Fibroblast of lung (primary cell): ENCODE results near the gene CORO1C.

Experiments
- EZH2 ChIP-seq: IDR thresholded peaks from 2 replicates; pipeline ENCODE4 v1.5.1; 2012; ENCODE audit warnings: low read length, control low read depth, mild to moderate bottlenecking; ENCODE audit errors: missing control alignments
- TF ChIP-seq, protein P1 (sequence below), 2 donors: IDR thresholded peaks in 1 of 2; conservative IDR thresholded peaks in 1 of 2; 1 replicate in 1 of 2; 2 replicates in 1 of 2; pipeline ENCODE4 v1.5.1; 2011 to 2012; ENCODE audit warnings: low read length in 2 of 2, control low read depth in 1 of 2, inconsistent platforms in 1 of 2, low read depth in 1 of 2, mild to moderate bottlenecking in 1 of 2

DNA sequence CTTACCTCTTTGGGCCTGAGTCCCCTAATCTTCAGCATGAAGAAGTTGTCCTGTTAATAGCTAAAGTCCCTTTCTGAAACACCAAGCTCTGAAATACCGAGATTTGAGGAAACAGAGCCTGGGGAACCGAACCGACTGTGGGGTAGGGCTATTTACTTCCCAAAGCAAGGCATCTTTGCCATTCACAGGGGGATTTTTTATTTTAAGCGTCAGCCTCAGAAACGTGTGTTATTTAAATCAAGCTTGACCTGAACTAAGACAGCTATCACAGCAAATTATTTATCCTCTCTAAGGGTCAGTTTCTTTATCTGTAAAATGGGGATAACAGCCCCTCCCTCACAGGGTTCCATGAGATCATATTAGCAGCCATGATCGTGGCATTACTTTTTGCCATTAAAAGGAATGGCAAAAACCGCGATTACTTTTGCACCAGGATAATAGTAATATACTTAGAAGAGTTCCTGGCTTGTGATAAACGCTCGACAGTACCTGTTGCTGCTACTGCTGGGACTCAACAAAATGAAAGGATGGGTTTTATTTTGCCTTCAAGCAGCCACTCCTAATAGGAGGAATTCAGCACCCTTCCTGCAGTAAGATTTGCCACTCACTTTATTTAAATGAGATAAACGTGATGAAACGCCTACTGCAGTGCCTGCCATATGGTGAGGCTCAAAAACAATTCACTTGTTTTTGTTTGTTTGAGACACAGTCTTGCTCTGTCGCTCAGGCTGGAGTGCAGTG is 1.3 kb upstream of the CORO1C start:
- TF ChIP-seq, protein P1, sequence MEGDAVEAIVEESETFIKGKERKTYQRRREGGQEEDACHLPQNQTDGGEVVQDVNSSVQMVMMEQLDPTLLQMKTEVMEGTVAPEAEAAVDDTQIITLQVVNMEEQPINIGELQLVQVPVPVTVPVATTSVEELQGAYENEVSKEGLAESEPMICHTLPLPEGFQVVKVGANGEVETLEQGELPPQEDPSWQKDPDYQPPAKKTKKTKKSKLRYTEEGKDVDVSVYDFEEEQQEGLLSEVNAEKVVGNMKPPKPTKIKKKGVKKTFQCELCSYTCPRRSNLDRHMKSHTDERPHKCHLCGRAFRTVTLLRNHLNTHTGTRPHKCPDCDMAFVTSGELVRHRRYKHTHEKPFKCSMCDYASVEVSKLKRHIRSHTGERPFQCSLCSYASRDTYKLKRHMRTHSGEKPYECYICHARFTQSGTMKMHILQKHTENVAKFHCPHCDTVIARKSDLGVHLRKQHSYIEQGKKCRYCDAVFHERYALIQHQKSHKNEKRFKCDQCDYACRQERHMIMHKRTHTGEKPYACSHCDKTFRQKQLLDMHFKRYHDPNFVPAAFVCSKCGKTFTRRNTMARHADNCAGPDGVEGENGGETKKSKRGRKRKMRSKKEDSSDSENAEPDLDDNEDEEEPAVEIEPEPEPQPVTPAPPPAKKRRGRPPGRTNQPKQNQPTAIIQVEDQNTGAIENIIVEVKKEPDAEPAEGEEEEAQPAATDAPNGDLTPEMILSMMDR (conservative IDR thresholded peaks at IDR 0.05 in 1 of 2, IDR thresholded peaks at IDR 0.05 in 1 of 2; ENCODE audit: low read depth in 1 of 2, low read length in 2 of 2), result no peak
- no peak for TF ChIP-seq EZH2
